GM19452 (cell line): ENCODE data around the gene PCCA.
"Not testable (repeated sequence)": the region's sequence is repeated elsewhere in the genome, so short reads cannot be mapped to it uniquely, and the experiment has no call there.

Source experiments
- ATAC-seq: cut with Tn5 transposase; IDR thresholded peaks from one replicate; pipeline ENCODE4 v1.9.1; 2021; ENCODE audit not compliant: unreplicated experiment

The PCCA gene

DNA sequence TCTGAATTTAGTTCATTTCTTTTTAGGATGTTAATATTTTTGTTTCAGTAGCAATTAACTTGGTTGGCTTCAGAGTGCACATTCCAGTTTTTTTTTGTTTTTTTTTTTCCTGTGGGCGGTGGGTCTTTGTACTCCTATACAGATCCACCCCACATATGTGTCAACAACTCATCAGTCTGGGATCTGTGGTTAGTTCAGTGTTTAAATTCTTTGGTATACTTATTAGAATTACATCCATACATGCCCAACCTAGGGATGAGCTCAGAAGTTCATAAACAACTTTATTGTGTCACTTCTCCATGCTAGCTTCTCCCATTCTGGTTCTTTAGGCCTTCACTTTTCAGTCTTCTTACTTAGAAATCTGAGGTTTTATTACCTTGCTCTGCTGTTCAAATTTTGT lies 50.9 kb downstream of the PCCA start:
- ATAC-seq = no peak

DNA sequence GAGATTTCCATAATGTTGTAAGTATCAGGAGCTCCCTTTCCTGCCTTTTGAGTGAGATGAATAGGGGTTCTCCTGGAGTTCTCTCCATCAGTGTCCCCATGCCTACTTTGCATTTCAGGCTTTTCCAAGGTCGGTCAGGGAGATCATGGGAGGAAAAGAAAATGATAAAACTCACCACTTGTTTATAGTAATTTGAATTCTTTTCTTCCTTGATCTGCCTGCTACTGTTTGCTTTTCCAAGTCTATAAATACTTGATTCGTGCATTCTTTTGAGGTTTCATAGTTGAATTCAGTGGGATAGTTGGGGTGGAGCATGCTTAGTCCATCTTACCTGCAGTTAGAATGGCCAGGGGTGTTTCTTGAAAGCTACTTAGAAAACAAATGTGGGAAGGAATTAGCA lies 51.5 kb downstream of the PCCA start:
- ATAC-seq = no peak

DNA sequence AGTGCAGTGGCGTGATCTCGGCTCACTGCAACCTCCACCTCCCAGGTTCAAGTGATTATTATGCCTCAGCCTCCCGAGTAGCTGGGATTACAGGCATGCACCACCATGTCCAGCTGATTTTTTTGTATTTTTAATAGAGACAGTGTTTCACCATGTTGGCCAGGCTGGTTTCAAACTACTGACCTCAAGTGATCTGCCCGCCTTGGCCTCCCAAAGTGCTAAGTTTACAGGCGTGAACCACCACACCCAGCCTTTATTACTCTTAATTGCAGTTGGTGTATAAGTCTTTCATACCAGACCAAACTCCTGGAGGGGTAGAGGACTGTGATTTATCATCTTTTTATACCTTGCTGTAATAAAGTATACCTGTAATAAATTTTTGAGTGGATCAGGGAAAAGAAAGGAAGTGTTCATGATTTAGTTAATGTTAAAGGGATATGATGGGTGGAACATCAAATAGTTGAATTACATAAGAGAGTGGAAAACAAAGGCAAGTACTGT lies 52.6 kb downstream of the PCCA start:
- not testable (repeated sequence) for ATAC-seq

DNA sequence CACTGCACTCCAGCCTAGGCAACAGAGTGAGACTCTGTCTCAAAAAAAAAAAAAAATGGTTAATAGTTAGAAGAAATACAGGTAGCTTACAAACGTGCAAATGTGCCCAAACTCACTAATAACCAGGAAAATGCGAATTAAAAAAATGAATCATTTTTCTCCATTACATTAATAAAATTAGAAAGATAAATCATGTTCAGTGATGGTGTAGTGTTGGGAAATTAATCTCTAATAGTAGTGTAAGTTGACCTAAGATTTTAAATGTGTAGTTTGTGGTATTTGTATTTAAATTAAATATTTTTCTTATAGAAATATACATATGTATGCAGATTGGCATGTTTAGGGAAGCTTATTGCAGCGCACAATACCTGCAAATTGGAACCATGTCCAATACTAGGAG lies 57.6 kb downstream of the PCCA start:
- ATAC-seq = no peak

DNA sequence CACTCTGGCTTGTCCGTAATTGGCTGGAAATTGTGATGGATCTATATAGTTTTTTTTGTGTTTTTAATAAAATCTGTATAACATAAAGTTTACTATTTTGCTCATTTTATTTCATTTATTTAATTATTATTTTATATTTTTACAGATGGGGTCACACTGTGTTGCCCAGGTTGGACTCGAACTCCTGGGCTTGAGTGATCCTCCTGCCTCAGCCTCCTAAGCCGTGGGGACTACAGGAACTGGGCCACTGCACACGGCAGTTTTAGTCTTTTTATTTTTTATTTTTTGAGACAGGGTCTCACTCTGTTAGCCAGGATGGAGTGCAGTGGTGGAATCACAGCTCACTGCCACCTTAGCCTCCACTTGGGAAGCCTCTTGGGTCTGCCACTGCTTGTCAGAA lies 58.9 kb downstream of the PCCA start:
- no peak for ATAC-seq

DNA sequence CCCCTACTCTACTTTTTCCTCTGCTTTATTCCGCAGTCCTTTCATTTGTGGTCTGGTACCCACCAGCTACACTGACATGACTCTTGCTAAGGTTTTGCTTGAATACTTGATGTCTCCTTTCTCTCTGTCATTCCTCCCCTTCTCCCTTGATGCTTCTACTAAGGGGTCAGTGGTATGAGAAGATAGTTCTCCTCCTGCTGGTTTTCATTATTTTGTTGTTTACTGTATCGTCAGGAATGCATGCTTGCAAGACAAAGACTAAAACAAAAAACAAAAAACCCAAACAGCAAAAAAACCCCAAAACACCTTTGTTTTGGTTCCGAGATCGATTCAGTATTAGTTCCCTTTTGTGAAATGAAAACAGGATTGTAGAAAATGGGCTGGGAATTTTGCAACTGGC lies 59.5 kb downstream of the PCCA start:
- ATAC-seq = no peak

DNA sequence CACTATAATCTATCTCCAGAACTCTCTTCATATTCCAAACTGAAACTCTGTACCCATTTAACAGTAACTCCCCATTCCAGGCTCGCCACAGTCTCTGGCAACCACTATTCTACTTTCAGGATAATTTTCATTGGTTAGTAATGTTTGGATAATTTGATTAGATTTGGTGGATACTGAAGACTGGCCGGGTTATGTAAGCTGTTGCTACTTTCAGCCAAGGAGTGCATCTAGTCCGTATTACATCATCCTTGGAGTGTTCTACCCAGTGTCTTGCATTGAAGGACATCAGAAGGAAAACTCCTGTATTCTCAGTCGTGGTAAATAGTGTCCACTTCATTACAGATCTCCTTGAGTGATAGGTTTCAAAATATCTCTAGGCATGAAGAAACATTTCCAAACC lies 60.5 kb downstream of the PCCA start:
- ATAC-seq = no peak

DNA sequence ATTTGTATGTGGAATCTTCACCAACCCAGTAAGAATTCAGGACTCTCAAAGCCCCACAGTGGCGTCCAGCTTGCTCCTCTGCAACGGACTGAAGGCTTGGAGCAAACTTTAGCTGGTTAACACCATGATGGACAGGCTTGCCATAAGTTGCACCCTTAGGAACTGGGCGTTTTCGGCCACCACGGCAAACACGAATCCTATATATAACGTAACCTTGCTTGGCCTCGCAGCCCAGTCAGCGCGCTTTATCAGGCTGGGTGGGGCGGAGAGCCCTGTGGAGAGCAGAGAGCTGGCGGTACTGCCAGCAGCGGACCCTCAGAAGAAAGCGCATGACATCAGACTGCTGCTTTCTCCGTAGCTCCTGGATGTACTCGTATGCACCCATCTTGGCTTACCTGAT lies 61.8 kb downstream of the PCCA start:
- ATAC-seq = not testable (repeated sequence)

DNA sequence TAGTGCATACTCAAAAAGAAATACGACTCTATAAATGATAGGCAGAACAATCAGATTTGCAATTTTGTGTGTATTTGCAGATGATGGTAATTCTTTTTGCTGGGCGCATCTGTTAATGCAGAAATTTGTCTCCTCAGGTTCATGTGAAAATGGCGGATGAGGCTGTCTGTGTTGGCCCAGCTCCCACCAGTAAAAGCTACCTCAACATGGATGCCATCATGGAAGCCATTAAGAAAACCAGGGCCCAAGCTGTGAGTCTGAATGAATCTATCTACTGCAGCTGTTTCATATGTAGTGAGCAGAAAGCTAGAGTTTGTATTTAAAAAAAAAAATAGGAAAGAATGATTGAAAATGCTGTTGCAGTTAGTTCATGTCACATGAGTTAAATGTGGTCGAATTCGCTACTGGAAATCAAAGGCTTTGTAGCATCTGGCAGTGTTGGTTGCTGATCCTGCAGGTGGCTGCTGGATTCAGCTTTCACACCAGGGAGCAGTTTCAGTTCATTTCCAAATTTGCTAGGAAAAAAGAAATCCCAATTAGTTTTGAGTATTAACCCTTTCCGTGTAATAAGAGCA lies 66.0 kb downstream of the PCCA start:
- ATAC-seq = no peak

DNA sequence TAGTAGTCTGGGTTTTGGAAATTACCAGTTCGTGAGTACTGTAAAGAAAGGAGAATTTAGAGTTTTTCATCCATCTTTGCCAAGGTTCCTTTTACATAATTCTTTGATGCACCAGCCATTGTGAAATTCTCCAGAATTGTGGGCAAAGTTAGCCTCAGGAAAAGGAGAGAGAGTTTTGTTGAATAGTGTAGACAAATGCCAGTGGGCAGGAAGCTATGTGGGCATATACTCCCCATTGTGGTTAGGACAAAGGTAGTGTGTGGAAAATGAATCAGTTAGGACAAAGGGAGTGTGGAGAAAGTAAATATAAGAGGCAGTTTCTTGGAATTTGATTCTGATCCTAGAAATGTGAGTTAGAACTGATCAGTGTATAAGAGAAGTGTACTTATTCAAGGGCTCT lies 67.9 kb downstream of the PCCA start:
- no peak for ATAC-seq

DNA sequence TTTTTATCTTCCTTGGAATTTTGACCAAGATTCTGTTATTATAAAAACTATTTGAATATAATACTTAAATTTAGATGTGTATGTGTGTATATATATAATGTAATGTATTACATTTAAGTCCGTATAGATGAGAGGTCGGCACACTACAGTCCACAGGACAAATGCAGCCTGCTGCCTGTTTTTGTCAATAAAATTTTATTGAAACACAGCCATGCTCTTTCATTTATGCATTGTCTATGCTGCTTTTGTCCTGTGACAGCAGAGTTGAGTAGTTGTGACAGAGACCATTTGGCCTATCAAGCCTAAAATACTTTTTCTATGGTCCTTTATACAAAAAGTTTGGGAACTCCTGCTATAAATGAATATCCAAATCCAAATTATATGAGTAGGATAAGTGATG lies 69.7 kb downstream of the PCCA start:
- no peak for ATAC-seq

DNA sequence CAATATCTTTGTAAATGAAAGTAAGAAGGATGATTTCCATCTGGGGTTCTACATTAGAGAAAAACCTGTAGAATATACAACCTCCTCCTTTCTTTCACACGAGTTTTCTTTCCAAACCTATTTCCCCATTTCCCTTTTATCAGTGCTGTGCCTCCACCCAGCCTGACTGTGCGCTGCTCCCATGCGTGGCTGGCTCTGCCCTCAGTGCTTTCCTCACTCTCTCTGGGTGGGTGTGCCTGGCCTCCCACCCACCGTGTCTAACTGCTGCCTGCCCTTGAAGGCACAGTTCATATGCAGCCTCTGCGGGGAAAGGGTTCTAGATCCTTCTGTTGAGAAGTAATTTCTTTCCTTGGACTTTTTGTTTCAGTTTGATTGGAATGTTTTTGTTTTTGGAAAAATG lies 70.7 kb downstream of the PCCA start:
- ATAC-seq = no peak

DNA sequence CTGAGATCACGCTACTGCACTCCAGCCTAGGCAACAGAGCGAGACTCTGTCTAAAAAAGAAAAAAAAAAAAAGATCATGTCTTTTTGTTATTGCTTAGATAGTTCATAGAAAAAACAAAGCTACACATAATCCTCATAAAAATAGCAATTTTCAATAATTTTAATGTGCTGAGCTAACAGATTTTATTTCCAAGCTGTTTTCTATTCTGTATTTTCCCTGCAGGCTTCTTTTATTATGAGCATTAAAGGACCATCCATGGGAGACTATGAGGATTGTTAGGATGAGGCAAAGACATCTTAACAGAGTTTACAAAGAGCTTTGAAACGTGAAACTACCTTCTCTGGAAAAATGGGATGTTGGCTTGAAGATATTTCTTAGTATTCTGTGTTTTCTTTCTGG lies 71.6 kb downstream of the PCCA start:
- no peak for ATAC-seq

DNA sequence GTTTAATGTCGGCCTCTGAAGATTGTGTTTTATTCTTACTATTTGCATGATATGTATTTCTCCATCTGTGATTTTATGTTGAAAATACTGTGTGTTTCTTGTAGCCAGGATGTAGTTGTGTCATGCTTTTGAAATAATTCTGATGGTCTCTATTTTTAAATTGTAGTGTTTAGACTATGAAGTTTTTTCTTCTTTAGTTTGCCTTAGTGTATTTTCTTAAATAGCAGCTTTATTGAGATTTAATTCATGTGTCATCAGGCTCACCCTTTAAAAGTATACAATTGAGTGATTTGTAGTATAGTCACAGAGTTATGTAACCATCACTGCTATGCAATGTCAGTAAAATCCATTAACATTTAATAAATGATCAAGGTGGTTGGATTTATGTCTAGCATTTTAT lies 74.5 kb downstream of the PCCA start:
- ATAC-seq = no peak

DNA sequence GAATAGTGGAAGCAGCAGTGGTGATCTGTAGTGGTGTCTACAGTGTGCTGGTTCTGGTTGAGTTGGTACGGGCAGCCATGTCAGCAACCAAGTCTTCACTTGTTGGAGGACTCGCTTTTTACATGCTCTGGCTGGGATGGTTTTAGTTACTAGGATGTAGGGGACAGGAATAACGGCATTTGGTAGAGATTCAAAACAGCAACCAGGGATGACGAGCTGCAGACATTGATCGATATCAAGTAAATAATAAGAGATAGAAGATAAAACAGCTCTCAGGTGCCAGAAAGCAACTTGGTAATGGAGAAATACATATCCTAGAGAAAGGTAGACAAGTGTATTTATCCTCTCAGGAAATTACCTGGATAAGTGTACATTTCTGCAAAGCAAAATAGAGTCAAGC lies 84.3 kb downstream of the PCCA start:
- no peak for ATAC-seq

DNA sequence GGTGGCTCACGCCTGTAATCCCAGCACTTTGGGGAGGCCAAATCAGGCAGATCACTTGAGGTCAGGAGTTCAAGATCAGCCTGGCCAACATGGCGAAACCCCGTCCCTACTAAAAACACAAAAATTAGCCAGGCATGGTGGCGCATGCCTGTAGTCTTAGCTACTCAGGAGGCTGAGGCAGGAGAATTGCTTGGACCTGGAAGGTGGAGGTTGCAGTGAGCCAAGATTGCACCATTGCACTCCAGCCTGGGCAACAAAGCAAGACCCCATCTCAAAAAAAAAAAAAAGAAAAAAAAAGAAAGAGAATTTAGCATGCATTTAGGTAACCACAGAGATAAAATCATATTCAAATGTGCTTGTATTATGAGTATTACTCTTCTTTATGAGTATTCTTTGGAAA lies 85.6 kb downstream of the PCCA start:
- not testable (repeated sequence) for ATAC-seq

DNA sequence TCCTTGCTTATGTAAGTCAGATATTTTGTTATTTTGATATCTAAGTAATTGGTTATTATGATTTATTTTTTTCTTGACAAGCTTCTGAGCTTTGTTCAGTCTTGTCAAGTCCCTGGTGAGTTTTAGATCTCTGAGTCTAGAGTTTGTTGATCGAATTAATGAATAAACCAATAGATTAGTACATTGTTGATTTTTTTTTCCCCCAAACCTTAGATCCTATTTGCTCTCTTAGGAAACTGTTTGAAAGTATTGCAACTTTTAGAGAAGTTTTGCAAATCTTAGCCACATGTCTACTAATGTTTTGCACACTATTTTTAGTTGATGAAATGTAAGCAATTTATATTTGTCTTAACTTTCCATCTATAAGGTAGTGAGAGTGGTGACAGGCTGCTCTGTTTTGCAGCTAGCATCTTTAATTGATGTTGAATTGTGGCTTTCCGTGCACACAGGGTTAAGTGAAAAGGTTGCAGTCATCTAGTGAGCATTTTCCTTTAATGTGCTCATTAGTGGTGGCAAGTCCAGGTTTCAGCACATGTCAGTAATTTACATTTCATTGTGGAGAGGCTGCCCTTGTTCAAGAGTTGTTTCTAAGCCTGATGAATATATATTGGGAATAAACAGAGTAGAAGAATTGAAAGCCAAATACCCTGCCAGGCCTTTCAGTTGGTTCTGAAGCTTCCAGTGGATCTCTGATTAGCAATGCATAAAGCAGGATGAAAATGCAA lies 86.3 kb downstream of the PCCA start:
- no peak for ATAC-seq

DNA sequence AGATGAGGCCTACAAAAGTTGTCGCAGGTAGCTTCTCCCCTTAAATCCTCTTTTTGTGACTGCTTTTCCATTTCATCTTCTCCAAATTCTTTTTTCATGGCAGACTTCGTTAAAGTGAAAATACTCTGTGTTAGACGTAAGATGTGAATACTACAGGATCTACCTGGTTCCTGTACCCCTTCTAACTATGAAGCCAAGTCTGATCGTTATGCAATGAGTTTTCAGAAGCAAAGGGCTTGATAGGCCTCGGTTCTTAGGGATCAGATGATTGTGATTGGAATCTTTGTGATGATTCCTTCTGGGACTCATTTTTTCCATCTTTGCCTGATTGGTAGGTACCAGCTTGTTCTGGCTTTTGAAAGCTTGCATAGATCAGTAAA lies 86.9 kb downstream of the PCCA start:
- no peak for ATAC-seq

DNA sequence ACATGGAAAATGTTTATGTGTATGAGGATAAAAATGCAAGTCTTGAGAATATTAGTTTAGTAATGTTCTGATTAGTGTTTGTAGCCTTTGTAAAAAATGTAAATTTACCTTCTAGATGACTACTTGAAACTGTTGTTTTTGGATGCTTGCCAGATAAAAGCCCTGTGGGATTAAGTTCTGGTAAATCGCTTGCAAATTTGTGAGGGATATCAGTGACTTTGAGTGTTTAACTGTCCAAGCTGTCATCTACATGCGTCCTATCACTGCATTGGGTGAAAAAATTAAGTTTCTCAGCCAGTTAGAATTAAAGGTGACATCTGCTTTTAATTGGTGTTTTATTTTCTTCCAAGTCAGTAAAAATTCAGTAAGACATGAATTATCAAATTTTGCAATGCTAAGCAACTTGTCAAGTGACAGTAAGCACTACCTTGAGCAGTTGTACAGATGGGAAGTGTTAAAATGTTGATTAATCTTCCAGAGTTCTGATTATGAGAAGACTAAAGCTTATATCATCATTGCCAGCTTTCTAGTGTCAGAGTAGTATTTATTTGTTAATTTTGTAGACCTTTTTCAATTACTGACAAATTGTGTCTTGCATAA lies 88.0 kb downstream of the PCCA start:
- ATAC-seq = no peak

DNA sequence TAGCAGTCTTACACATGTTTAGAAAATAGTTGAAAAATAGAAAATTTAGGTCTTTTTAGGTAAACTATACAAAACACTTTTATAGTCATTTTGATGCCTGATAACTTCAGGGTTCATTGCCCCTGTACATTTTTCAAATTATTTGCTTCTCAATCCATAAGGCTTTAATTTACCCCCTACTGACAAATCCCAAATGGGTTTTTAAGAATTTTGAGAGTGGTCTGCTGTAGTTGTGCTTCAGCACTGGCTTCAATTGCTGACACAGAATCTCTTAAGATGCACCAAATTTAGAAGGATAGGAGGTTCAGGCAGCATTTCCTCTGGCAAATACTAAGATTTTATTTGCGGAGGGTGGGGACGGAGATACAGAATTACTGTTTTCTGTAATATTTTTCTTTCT lies 89.4 kb downstream of the PCCA start:
- ATAC-seq = no peak

DNA sequence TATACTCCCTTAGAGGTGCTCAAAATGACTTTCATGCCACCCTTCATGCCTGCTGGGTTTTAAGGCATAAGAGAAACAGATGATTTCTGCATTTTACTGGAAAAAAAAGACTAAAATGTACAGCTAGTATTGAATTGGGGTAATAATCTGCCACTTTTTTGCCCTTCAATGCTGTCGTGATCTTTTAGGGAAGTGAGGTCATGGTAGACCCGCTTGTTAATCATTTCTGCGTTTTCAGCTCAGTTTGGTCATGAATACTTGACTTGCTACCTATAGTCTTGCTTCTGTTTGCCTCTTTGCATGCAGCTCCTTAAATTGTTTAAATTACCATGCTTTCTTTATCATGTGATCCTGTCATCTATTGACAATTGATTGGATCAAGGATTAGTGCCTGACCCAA lies 90.4 kb downstream of the PCCA start:
- no peak for ATAC-seq

DNA sequence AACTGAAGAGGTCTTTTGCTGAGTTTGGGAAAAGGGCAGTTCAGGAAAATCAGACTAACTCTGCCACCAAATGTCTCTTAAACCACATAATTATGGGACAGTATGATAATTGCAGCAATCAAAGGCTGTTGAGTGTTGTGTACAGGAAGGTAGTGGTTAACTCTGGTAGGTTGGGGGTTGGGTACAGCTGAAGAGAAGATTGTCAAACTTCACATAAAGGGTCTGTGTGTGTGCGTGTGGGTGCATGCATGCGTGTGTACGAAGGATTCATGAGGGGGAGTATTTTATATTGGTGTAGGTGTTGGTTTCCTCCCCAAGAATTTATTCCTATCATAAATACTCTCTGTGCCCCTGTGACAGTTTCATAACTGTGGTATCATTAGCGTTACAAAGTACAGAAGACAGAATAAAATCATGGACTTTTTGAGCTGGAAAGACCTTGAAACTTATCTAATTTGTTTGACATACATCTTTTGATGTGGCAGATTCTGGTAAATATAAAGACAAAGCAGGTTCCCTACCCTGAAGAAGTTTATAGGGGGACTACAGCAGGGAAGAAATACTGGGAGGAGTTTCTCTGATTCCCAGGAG lies 94.1 kb downstream of the PCCA start:
- no peak for ATAC-seq
